Activated naive CD4-positive, alpha-beta T cell treated with anti-CD3 and anti-CD28 coated beads, Interleukin-2, amount 10 ng/mL, durations not matched to agents 7 days and 5 days (primary cell): ENCODE results near the gene CRYM.
"Not testable (repeated sequence)": the region's sequence is repeated elsewhere in the genome, so short reads cannot be mapped to it uniquely, and the experiment has no call there.

ENCODE experiments used
- CTCF ChIA-PET: fragments of 350-600 bp; sonication (Branson Sonifier 250); formaldehyde crosslinking; loops from one replicate; lab custom pipeline; 2021; ENCODE audit warnings: antibody characterized with exemption; lab: Charles Lee
- DNase-seq: peaks from one replicate; pipeline ENCODE4 v3.0.0-alpha.2; 2020
- H3K27ac Mint-ChIP-seq: one replicate; pipeline ENCODE4 v1.8.0; 2021; ENCODE audit warnings: mild to moderate bottlenecking, moderate library complexity, mixed read lengths
- H3K27me3 Mint-ChIP-seq: one replicate; pipeline ENCODE4 v1.8.0; 2021; ENCODE audit warnings: mild to moderate bottlenecking, mixed read lengths
- H3K36me3 Mint-ChIP-seq: one replicate; pipeline ENCODE4 v1.8.0; 2021; ENCODE audit warnings: mixed read lengths
- H3K4me1 Mint-ChIP-seq: one replicate; pipeline ENCODE4 v1.8.0; 2021; ENCODE audit warnings: mixed read lengths
- H3K4me3 Mint-ChIP-seq: one replicate; pipeline ENCODE4 v1.8.0; 2021; ENCODE audit warnings: mild to moderate bottlenecking, moderate library complexity, mixed read lengths
- H3K9me3 Mint-ChIP-seq: one replicate; pipeline ENCODE4 v1.8.0; 2021; ENCODE audit warnings: mixed read lengths

The CRYM gene

DNA sequence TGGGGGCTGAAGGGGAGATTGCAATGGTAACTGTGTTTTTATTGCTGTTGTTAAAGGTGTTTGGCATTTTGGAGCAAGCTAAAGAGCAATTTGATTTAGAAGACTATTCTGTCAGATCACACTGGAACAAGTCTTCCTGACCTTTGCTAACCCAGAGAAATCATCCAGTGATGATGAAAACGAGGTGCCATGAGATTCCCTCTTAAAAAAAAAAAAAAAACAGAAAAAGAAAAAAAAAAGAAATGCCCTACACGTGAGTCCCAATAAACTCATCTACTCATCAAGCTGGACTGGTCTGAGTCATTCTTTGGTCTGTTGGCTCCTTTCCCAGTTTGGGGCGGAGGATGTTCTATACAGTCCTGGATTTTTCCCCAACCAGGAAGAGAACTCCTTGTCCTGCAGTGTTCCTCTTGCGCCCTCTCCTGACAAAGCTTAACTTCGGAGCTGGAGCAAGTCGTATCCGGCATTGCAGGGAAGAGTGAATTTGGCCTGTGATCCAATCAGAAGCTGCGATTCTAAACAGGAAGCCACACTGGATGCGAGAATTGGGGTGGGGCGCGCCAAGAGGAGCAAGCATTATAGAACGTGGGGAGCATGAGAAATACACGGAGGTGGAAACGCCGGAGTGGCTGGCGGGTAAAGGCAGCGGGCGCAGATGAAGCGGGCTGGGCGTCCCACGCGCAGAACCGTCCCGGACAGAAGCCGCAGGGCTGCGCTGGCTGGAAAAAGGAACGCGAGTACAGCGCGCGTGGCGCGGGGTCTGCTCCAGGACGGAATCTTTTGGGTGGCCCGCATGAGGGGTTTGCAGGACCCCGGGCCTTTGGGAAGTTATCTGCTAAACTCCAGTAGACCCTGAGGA, 22.4 kb upstream of the CRYM start:
- CTCF ChIA-PET, result interaction anchor here (0.6 to 4.1 kb wide), 15 partner anchors 15 to 1028 kb away, joined by 3 to 23 read pairs (median 4); partner anchors contain the start of gene LDAF1
- no peaks in the 10 kb centered on the region for H3K9me3 Mint-ChIP-seq
- H3K27me3 Mint-ChIP-seq, result peaks cover 30% of the 10 kb centered on the region
- DNase-seq, result peak; percentile 77
- H3K4me1 Mint-ChIP-seq, result peaks cover 24% of the 10 kb centered on the region
- H3K4me3 Mint-ChIP-seq, result peak overlapping the region; percentile 90
- H3K36me3 Mint-ChIP-seq, result no peaks in the 10 kb centered on the region
- peak overlapping the region; percentile 26 for H3K27ac Mint-ChIP-seq

DNA sequence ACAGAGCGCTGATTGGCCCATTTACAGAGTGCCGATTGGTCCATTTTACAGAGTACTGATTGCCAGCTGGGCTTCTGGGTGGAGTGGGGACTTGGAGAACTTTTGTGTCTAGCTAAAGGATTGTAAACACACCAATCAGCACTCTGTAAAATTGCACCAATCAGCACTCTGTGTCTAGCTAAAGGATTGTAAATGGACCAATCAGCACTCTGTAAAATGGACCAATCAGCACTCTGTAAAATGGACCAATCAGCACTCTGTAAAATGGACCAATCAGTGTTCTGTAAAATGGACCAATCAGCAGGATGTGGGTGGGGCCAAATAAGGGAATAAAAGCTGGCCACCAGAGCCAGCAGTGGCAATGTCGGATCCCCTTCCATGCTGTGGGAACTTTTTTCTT, 11.7 kb upstream of the CRYM start:
- not testable (repeated sequence) for DNase-seq, H3K36me3 Mint-ChIP-seq, H3K27ac Mint-ChIP-seq, H3K9me3 Mint-ChIP-seq, H3K4me1 Mint-ChIP-seq, H3K4me3 Mint-ChIP-seq
- peaks cover 33% of the 10 kb centered on the region for H3K27me3 Mint-ChIP-seq
- CTCF ChIA-PET, result interaction anchor here (0.6 kb wide), 1 partner anchor 18 kb away, joined by 4 read pairs; no protein-coding TSS in a partner anchor

DNA sequence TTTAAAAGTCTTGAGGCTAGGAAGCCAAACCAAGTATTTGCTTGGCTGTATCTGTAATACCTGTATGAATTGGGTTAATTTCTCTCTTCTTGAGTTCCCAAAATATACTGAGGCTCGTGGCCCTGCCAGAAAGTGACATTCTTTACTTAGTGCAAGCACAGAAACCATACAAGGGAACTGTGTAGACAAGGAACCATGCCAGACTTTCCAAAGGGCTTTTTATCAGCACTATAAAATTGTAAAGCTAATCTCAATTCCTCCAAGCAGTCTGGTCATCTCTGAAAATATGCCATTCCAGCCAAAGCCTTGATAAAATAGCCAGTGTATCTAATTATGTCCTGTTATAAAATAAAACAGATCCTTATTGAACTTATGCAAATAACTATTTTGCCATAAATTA, 7.2 kb upstream of the CRYM start:
- H3K36me3 Mint-ChIP-seq, result no peaks in the 10 kb centered on the region
- H3K4me3 Mint-ChIP-seq, result no peak overlapping the region
- DNase-seq, result no peak
- CTCF ChIA-PET, result interaction anchor here (1.2 kb wide), 1 partner anchor 15 kb away, joined by 5 read pairs; no protein-coding TSS in a partner anchor
- H3K27ac Mint-ChIP-seq, result no peak overlapping the region
- H3K9me3 Mint-ChIP-seq, result no peaks in the 10 kb centered on the region
- peaks cover 58% of the 10 kb centered on the region for H3K27me3 Mint-ChIP-seq
- peaks cover 3% of the 10 kb centered on the region for H3K4me1 Mint-ChIP-seq

DNA sequence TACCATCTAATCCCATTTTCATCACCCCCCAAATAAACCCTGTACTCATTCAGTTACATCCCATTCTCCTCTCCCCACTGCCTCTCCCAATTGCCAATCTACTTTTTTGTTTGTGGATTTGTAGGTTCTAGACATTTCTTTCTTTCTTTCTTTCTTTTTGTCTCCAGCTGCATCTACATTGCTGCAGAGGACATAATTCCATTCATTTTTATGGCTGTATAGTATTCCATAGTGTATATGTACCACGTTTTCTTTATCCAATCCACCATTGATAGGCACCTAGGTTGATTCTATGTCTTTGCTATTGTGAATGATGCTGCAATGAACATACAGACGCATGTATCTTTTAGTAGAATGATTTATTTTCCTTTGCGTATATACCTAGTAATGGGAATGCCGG, 6.3 kb upstream of the CRYM start:
- no peak overlapping the region for H3K27ac Mint-ChIP-seq
- no peak for DNase-seq
- H3K4me1 Mint-ChIP-seq, result peaks cover 3% of the 10 kb centered on the region
- H3K9me3 Mint-ChIP-seq, result no peaks in the 10 kb centered on the region
- no peaks in the 10 kb centered on the region for H3K36me3 Mint-ChIP-seq
- CTCF ChIA-PET, result no interaction called here
- H3K4me3 Mint-ChIP-seq, result no peak overlapping the region
- H3K27me3 Mint-ChIP-seq, result peaks cover 60% of the 10 kb centered on the region

DNA sequence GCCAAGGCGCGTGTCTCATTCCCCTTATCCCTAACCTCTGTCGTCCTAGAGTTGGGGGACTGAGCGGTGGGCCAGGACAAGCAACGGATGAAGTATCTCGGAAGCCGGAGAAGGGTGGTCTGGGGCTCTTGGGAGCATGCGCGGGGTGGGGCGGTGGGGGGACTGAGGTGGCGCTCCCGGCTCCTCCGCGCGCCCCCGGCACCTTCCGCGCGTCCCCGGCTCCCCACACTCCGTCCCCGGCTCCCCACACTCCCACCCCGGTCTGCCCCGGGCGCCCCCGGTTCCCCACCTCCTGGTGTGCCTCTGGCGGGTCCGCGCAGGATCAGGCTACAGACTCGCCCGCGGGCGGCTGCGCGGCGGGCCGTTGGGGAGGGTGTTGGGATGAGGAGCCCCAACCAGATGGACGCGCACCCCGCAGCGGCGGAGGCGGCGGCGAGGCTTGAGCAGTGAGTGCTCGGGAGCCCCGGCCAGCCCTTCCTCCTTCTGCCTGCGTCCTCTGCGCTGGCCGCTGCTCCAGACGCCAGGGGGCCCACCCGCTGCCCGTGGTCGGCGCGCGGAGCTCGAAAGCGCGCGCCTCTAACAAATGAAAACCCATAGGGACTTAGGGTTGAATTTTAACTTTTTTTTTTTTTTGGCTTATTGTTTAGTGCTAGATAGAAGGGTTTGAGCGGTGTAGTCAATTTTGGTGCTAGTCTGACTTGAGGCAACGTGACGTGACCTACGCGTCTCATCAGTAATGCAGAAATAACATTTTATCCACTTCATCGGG, 5.6 kb upstream of the CRYM start:
- Mint-ChIP-seq H3K36me3 (no peaks in the 10 kb centered on the region), H3K4me3 (no peak overlapping the region), H3K27me3 (peaks cover 66% of the 10 kb centered on the region), H3K9me3 (no peaks in the 10 kb centered on the region), H3K27ac (no peak overlapping the region), H3K4me1 (peaks cover 3% of the 10 kb centered on the region)
- CTCF ChIA-PET, result interaction anchor here (1.4 kb wide), 1 partner anchor 10 kb away, joined by 3 read pairs; no protein-coding TSS in a partner anchor
- no peak for DNase-seq

DNA sequence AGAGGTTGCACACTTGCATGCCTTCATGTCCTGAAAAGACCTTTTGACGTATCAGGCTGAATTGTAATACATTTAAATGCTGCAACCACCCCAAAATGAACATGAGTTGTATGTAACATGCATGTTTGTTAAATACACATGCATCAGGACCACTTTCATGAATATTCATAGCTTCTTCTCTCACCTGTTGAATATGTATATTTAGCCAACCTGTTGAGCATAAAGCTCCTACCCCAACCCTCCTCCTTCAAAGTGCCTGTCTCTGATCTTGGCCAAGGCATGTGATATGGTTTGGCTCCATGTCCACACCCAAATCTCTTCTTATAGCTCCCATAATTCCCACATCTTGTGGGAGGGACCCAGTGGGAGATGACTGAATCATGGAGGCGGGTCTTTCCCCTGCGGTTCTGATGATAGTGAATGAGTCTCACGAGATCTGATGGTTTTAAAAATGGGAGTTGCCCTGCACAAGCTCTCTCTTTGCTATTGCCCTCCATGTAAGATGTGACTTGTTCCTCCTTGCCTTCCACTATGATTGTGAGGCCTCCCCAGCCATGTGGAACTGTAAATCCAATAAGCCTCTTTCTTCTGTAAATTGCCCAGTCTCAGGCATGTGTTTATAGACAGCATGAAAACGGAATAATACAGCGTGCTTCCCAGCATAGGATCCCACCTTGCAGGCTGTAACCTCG, 3.8 kb upstream of the CRYM start:
- H3K27ac Mint-ChIP-seq, result no peak overlapping the region
- H3K4me1 Mint-ChIP-seq, result peaks cover 8% of the 10 kb centered on the region
- no peak overlapping the region for H3K4me3 Mint-ChIP-seq
- H3K36me3 Mint-ChIP-seq, result no peaks in the 10 kb centered on the region
- no peak for DNase-seq
- H3K9me3 Mint-ChIP-seq, result no peaks in the 10 kb centered on the region
- H3K27me3 Mint-ChIP-seq, result peaks cover 76% of the 10 kb centered on the region
- CTCF ChIA-PET, result no interaction called here

DNA sequence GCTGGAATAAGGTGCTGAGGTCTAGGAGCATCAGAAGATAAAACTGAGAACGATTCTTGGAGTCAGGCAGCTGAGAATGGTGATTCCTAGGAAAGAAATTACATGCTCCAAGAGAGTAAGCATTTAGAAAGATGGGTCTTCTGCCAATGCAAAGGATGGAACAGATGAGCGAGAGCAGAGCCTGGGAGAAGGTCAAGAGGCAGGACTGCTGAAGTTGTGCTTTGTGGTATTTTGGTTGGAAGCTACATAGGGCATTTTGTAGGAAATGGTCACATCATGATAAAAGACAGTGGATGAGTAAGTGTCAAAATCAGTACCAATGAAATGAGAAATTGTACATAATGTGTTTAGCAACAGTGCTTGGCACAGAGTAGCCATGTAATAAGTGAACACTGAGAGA, 1.4 kb upstream of the CRYM start:
- Mint-ChIP-seq H3K27me3 (peaks cover 88% of the 10 kb centered on the region), H3K36me3 (no peaks in the 10 kb centered on the region), H3K9me3 (no peaks in the 10 kb centered on the region), H3K4me3 (no peak overlapping the region), H3K27ac (no peak overlapping the region), H3K4me1 (peaks cover 8% of the 10 kb centered on the region)
- CTCF ChIA-PET, result interaction anchor here (0.8 to 1.1 kb wide), 3 partner anchors 122 to 1040 kb away, joined by 3 to 4 read pairs (median 3); no protein-coding TSS in a partner anchor
- DNase-seq, result no peak

DNA sequence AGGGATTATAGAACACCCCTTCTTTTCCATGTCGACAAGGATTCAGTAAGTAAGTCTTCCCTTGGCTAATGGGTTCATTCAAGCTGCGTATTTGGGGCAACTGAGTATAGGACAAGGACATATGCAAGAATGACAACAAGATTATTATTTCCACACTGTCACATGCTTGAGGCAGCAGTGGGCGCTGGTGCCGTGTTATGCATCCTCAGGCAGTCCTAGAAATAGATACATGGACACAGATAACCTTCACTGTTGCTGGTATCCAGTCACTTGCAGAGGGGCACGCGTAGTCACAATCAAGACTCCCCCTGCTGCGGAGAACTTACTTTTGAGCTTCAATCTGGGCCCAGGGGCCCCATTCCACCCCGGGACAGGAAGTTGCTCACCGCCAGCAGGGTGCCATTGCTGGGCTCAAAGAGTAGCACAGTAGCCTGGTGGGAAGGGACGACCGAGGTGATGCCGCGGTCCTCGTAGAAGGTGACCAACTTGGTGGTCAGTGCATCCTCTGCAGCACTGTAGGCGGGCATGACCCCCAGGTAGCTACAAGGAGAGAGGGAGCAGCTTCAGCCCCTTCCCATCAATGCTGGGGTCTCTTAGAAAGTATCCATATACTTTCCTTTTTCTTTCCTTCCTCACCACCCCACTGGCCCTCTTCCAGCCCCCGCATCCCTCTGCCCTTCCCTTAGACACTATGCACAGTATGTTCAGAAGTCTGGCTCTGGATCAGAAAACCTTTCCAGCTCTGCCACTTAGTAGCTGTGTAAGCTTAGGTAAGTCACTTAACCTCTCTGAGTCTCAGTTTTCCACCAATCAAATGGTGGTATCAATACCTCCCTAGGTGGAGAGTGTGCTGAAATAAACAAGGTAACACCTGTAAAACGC, 804 bp downstream of the CRYM start:
- no peaks in the 10 kb centered on the region for H3K36me3 Mint-ChIP-seq
- CTCF ChIA-PET, result interaction anchor here (0.8 to 2.3 kb wide), 6 partner anchors 22 to 121 kb away, joined by 3 to 15 read pairs (median 4); partner anchors contain the start of gene LDAF1
- H3K27me3 Mint-ChIP-seq, result peaks cover 73% of the 10 kb centered on the region
- H3K9me3 Mint-ChIP-seq, result no peaks in the 10 kb centered on the region
- H3K4me1 Mint-ChIP-seq, result peaks cover 5% of the 10 kb centered on the region
- no peak for DNase-seq
- H3K27ac Mint-ChIP-seq, result no peak overlapping the region
- H3K4me3 Mint-ChIP-seq, result no peak overlapping the region

DNA sequence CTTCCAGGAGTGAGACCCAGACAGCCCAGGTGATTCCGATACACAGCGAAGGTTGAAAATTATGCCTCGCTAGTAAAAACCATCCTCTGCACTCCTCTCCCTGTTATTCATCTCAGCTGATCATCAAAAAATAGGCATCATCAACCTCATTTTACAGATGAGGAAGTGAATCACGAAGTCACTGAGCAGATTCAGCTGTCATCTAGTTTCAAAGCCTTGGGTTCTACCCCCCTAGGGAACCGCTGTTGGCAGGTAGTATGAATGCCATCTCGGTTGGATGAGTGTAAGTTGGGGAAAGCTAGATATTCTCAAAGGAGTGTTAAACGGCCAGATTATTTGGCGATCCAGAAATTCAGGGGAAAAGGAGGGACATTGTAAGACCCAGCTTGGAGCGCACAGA, 2.0 kb downstream of the CRYM start:
- Mint-ChIP-seq H3K4me1 (peaks cover 5% of the 10 kb centered on the region), H3K4me3 (no peak overlapping the region), H3K27me3 (peaks cover 62% of the 10 kb centered on the region), H3K36me3 (no peaks in the 10 kb centered on the region), H3K27ac (no peak overlapping the region), H3K9me3 (no peaks in the 10 kb centered on the region)
- CTCF ChIA-PET, result interaction anchor here (0.9 to 1.9 kb wide), 4 partner anchors 88 to 1043 kb away, joined by 3 to 5 read pairs (median 4); partner anchors contain the start of gene LDAF1
- no peak for DNase-seq

DNA sequence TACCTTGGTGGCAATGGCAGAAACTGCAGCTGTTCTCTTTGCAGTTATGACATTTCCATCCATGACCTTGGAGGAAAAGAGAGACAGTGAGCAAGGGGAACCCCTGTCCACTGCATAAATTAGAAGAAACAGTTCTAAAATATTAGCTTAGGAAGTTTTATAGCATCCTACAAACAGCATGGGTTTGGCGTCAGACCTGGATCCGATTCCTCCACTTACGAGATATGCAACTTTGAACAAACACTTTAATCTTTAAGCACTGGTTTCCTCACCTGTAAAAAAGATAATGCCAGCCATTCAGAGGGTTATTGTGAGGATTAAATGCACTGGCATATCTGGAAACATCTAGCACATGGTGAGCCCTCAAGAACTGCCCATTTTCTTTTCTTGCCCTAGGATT, 2.6 kb downstream of the CRYM start:
- no peak overlapping the region for H3K4me3 Mint-ChIP-seq
- no peak for DNase-seq
- peaks cover 5% of the 10 kb centered on the region for H3K4me1 Mint-ChIP-seq
- CTCF ChIA-PET, result interaction anchor here (0.9 to 1.9 kb wide), 3 partner anchors 87 to 1043 kb away, joined by 3 to 5 read pairs (median 4); partner anchors contain the start of gene LDAF1
- H3K36me3 Mint-ChIP-seq, result no peaks in the 10 kb centered on the region
- peaks cover 56% of the 10 kb centered on the region for H3K27me3 Mint-ChIP-seq
- H3K27ac Mint-ChIP-seq, result no peak overlapping the region
- H3K9me3 Mint-ChIP-seq, result no peaks in the 10 kb centered on the region

DNA sequence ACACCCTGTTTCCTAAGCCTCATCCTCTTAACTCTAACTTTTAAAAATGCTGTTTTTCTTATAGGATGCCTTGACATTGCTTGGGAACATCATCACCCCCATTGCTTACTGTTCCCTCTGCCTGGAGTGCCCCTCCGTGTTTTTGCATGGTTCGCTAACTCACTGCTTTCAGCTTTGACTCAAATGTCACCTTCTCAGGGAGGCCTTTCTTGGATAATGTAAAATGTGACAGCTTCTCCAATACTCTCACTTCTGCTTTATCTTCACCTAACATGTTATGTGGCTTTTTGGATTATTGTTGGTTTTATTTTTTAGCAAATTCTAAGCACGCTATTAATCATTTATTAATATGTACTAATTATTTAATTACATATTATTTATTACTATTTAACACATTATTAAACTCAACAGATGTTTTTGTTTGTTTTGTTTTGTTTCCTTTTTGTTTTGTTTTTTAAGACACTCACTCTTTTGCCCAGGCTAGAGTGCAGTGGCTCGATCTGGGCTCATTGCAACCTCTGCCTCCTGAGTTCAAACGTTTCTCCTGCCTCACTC, 3.8 kb downstream of the CRYM start:
- Mint-ChIP-seq H3K36me3 (no peaks in the 10 kb centered on the region), H3K9me3 (no peaks in the 10 kb centered on the region), H3K4me1 (peaks cover 5% of the 10 kb centered on the region), H3K27me3 (peaks cover 55% of the 10 kb centered on the region), H3K27ac (no peak overlapping the region), H3K4me3 (no peak overlapping the region)
- DNase-seq, result no peak
- CTCF ChIA-PET, result interaction anchor here (1.2 to 1.9 kb wide), 2 partner anchors 9 to 86 kb away, joined by 3 to 5 read pairs; no protein-coding TSS in a partner anchor

DNA sequence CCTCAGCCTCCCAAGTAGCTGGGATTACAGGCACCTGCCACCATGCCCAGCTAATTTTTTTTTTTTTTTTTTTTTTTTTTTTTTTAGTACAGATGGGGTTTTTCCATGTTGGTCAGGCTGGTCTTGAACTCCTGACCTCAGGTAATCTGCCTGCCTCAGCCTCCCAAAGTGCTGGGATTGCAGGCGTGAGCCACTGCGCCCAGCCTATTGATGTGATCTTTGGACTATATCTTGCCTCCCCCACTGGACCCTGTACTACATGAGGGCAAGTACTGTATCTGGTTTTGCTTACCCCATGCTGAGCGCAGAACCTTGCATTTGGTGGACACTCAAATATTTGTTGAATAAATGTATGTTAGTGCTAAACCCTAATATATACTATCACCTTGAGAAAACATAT, 5.3 kb downstream of the CRYM start:
- not testable (repeated sequence) for DNase-seq, H3K27ac Mint-ChIP-seq, H3K4me1 Mint-ChIP-seq, H3K36me3 Mint-ChIP-seq, H3K9me3 Mint-ChIP-seq, H3K4me3 Mint-ChIP-seq
- CTCF ChIA-PET, result interaction anchor here (1.2 kb wide), 2 partner anchors 10 to 1047 kb away, joined by 3 read pairs; no protein-coding TSS in a partner anchor
- H3K27me3 Mint-ChIP-seq, result peaks cover 41% of the 10 kb centered on the region
